ENCODE data around the gene SNX32.

The SNX32 gene

DNA sequence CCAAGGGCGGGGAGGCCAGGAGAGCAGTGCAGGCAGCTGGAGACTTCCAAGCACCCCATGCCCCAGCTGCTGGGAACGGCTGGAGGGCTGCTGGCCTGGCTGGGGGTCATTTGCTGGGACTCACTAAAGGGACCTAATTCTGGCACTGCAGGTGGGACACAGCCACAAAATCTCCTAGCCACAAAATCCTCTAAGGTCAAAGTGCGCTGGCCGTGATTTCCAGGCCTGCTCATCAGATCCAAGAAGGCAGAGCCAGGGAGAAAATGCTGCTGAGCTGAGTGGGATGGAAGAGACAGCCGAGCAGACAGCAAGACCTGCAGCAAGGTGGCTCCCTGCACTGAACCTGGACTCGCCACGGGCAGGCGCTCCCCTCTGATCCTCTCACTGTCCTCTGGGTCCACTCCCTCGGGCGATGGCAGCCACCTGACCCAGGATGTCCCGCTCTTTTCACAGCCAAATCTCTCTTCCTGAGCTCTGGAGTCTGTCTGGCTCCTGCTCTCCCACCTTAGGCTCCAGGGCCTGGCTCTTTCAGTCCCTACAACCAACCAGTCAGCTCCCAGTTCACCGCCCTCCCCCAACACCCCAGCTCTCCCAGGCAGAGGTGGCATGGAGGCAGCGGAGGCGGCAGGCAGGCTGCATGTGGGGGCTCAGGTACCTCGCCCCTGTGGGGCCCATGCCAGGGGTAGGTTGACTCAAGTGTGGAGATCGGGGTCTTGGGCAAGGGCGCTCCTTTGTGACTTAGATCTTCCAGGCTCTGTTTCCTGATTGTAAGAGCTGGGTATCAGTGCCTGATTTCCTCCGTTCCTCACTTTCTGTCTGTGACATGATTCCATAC is 32.4 kb upstream of the SNX32 start:
- DNase-seq (ENCODE audit: low read depth in 2 of 2), result no peak

DNA sequence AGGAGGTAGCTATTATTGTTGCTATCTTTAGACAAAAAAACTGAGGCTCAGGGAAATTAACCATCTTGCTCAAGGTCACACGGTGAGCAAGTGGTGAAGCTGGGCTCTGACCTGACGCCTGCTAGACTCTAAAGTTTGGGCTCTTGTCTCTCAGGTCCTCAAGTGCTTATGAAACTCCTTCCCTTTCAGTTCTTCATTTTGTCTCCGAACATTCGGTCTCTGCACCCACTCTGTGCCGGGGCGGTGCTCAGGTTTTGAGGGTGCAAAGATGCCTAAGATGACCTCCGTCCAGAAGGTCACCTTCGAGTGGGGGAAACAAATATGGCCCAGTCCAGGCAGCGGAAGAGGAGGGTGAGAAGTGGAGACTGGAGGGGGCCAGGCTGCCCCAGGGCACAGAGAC is 30.9 kb upstream of the SNX32 start:
- H3K4me3 ChIP-seq (replicated peaks in 1 of 2; ENCODE audit: low read depth in 2 of 2, low read length in 2 of 2), result no peak overlapping the region
- DNase-seq (ENCODE audit: low read depth in 2 of 2), result no peak
- TF ChIP-seq, protein P1, sequence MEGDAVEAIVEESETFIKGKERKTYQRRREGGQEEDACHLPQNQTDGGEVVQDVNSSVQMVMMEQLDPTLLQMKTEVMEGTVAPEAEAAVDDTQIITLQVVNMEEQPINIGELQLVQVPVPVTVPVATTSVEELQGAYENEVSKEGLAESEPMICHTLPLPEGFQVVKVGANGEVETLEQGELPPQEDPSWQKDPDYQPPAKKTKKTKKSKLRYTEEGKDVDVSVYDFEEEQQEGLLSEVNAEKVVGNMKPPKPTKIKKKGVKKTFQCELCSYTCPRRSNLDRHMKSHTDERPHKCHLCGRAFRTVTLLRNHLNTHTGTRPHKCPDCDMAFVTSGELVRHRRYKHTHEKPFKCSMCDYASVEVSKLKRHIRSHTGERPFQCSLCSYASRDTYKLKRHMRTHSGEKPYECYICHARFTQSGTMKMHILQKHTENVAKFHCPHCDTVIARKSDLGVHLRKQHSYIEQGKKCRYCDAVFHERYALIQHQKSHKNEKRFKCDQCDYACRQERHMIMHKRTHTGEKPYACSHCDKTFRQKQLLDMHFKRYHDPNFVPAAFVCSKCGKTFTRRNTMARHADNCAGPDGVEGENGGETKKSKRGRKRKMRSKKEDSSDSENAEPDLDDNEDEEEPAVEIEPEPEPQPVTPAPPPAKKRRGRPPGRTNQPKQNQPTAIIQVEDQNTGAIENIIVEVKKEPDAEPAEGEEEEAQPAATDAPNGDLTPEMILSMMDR (IDR thresholded peaks at IDR 0.05; ENCODE audit: low read depth, low read length), result no peak

More for the DNA sequence above, 32.4 kb upstream of the SNX32 start:
- no peak overlapping the region for H3K4me3 ChIP-seq (replicated peaks in 1 of 2; ENCODE audit: low read depth in 2 of 2, low read length in 2 of 2)
- TF ChIP-seq, protein P1 (IDR thresholded peaks at IDR 0.05; ENCODE audit: low read depth, low read length), result no peak

DNA sequence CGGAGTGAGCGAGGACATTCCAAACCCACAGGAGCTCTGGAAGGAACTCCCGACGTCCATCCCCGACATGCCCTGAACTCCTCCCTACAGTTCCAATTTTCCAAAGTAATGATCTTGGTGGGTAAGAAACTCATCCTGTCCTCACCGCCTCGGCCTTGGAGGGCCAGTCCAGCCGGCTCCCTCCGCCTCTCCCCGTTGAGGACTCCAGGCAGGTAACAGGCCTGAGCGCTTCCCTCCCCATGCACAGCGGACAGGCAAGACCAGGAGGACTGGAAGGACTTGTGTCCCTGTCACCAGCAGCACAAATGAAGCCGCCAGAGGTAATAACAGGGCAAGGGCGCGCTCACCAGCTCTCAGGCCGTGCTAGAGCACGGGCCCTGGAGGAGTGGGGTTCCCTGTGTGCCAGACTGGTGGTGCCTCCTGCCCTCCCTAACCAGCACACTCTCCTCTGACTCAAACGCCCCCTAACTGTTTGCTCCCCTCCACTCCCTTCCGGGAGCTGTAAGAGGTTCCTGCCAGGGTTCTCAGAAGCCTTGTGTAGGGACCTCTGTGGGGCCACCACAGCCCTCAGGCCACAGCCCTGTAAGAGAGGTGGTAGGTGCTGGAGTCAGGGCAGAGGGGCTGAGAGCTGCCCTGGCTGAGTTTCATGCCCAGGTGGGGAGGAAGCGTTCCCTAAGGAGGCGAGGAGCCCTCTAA is 29.8 kb upstream of the SNX32 start:
- DNase-seq (ENCODE audit: low read depth in 2 of 2), result no peak
- TF ChIP-seq, protein P1 (IDR thresholded peaks at IDR 0.05; ENCODE audit: low read depth, low read length), result no peak
- H3K4me3 ChIP-seq (replicated peaks in 1 of 2; ENCODE audit: low read depth in 2 of 2, low read length in 2 of 2), result no peak overlapping the region

DNA sequence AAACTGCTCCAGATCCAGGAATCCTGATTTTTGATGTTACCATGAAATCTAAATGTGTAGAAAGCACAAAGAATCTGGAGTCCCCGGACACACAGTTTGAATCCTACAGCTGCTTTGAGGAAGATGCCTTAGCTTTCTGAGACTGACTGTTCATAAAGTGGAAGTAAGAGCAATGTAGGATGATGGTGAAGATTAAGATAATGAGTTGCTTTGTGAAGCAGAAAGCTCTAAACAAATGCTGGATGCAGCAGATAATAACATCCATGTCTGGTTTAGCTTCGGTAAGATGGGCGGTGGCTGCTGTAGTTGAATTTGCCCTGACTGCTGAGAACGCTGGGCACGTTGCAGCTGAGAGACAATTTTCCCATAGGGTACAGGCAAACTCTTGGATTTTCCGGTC is 26.8 kb upstream of the SNX32 start:
- H3K4me3 ChIP-seq (replicated peaks in 1 of 2; ENCODE audit: low read depth in 2 of 2, low read length in 2 of 2), result no peak overlapping the region
- DNase-seq (ENCODE audit: low read depth in 2 of 2), result no peak
- TF ChIP-seq, protein P1 (IDR thresholded peaks at IDR 0.05; ENCODE audit: low read depth, low read length), result no peak

DNA sequence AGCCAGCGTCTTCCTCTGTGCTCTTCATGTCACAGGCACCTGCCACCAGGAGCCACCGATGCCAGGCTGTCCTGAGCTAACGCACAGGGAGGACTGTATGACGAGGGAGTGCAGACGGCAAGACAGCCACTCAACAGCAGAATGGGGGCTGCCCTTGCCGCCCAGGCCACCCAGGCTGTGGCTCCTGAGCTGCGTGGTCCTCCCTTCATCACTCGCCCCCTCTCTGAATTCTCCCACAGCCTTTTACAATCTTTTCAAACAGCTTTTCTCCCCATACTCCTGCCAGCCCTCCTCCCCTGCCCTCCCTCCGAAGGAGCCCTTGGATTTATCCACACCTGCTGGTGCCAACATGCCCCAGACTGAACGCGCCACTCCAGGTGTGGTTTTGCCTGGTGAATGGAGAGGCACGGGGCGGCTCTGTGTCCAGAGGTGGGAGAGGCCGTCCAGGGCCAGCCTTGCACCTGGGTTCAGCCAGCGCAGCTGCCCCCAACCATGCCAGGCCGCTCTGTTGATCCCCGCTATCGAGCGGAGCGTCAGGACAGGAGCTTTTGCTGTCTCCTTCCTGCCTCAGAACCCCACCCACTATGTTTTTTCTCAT is 24.9 kb upstream of the SNX32 start:
- DNase-seq (ENCODE audit: low read depth in 2 of 2), result no peak
- TF ChIP-seq, protein P1 (IDR thresholded peaks at IDR 0.05; ENCODE audit: low read depth, low read length), result no peak
- no peak overlapping the region for H3K4me3 ChIP-seq (replicated peaks in 1 of 2; ENCODE audit: low read depth in 2 of 2, low read length in 2 of 2)

DNA sequence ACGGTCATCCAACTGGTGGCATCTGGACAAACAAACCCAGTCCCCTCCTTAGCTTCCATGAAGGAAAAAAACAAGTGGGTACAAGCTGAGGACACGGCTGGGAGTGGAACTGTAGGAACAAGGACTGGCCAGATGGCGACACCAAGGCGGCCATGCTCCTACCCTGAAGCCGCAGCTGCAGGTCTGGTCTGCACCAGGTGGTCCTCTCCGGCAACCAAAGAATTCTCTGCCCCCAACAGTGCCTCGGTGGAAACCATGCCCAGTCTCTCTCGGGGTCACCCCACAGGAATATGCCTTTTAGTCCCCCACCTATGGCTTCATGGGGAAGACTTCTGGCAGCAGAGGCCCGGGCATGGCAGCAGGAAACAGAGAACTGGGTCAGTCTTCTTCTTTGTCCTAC is 24.3 kb upstream of the SNX32 start:
- H3K4me3 ChIP-seq (replicated peaks in 1 of 2; ENCODE audit: low read depth in 2 of 2, low read length in 2 of 2), result no peak overlapping the region
- DNase-seq (ENCODE audit: low read depth in 2 of 2), result no peak
- TF ChIP-seq, protein P1 (IDR thresholded peaks at IDR 0.05; ENCODE audit: low read depth, low read length), result no peak
